Ishikawa (cell line): ENCODE data around the gene LHX5.

ENCODE experiments used
- CEBPB ChIP-seq: IDR thresholded peaks from 2 replicates; pipeline ENCODE4 v1.6.1; 2012
- CREB1 ChIP-seq: IDR thresholded peaks from 2 replicates; pipeline ENCODE4 v1.6.1; 2012; ENCODE audit warnings: low read depth
- EGR1 ChIP-seq: IDR thresholded peaks from 2 replicates; pipeline ENCODE4 v1.6.1; 2012
- EP300 ChIP-seq: IDR thresholded peaks from 2 replicates; pipeline ENCODE4 v1.6.1; 2012; ENCODE audit warnings: borderline replicate concordance
- FOXM1 ChIP-seq: IDR thresholded peaks from 2 replicates; pipeline ENCODE4 v1.6.1; 2012; ENCODE audit warnings: low read depth, borderline replicate concordance
- MAX ChIP-seq: IDR thresholded peaks from 2 replicates; pipeline ENCODE4 v1.6.1; 2012
- NFIC ChIP-seq: IDR thresholded peaks from 2 replicates; pipeline ENCODE4 v1.6.1; 2012
- RAD21 ChIP-seq: IDR thresholded peaks from 2 replicates; pipeline ENCODE4 v1.6.1; 2012; ENCODE audit warnings: low read depth
- REST ChIP-seq: IDR thresholded peaks from 2 replicates; pipeline ENCODE4 v1.6.1; 2012; ENCODE audit warnings: low read depth, mild to moderate bottlenecking
- TAF1 ChIP-seq: IDR thresholded peaks from 2 replicates; pipeline ENCODE4 v1.6.1; 2012; ENCODE audit warnings: low read depth, mild to moderate bottlenecking
- TCF12 ChIP-seq: IDR thresholded peaks from 2 replicates; pipeline ENCODE4 v1.6.1; 2012; ENCODE audit warnings: low read depth
- TEAD4 ChIP-seq: IDR thresholded peaks from 2 replicates; pipeline ENCODE4 v1.6.1; 2012
- YY1 ChIP-seq: IDR thresholded peaks from 2 replicates; pipeline ENCODE4 v1.6.1; 2012; ENCODE audit warnings: low read depth
- ZBTB7A ChIP-seq: IDR thresholded peaks from 2 replicates; pipeline ENCODE4 v1.6.1; 2012; ENCODE audit warnings: low read depth
- TF ChIP-seq, protein P1 (sequence below): IDR thresholded peaks from 2 replicates; pipeline ENCODE4 v1.6.1; 2012

The LHX5 gene

DNA sequence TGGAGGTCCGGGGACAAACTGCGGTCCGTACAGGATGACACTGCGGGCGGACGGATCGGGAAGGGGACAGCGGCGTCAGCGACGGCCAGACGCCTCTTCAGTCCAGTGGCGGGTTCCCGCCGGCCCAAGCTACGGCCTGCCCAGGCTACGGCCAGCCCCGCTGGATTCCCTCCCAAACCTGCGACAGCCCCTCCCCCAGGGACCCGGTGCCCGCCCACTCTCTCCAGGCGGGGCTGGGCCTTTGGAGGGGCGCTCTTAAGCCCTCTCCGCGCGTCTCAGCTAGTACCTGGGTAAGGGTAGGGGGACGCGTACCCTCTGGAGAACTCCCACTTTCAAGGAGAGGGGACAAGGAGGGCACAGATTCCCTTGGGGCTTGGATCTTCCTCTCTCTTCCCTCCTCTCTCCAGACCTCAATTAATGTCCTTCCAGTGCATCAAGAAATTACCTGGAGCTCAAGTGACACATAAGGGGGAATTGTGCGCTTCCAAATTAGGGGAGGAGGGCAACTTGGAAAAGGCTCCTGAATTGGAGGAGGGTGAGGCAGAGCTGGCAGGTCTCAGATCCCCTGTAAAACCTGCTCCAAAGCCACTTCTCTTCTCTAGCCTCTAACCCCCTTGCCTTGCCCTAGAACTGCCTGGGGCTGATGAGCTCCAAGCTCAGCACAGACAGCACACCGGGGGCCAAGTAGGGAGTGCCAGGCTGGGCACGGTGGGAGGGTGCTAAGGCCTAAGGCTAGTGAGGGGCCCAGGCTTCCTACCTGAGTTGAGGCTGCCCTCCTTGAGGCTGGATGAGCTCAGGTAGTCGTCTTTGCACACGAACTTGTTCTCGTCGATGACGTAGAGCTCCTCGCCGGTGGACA is 3.1 kb downstream of the LHX5 start:
- TF ChIP-seq YY1 (no peak), ZBTB7A (no peak), TEAD4 (no peak), RAD21 (no peak), CEBPB (no peak), TCF12 (no peak), CREB1 (no peak), NFIC (no peak), FOXM1 (no peak), TAF1 (no peak)
- TF ChIP-seq, protein P1, sequence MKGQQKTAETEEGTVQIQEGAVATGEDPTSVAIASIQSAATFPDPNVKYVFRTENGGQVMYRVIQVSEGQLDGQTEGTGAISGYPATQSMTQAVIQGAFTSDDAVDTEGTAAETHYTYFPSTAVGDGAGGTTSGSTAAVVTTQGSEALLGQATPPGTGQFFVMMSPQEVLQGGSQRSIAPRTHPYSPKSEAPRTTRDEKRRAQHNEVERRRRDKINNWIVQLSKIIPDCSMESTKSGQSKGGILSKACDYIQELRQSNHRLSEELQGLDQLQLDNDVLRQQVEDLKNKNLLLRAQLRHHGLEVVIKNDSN, result no peak

- TF ChIP-seq CEBPB, result no peak
- no peak for TF ChIP-seq REST
- no peak for TF ChIP-seq FOXM1
- no peak for TF ChIP-seq ZBTB7A
These were observed 3.9 kb downstream of the LHX5 start for GRCh38 chr12:113467502-113468364.

GRCh38 chr12:113467142-113467501 is 4.5 kb downstream of the LHX5 start:
- no peak for TF ChIP-seq FOXM1
- TF ChIP-seq RAD21, result no peak
- TF ChIP-seq, protein P1, result no peak
- TF ChIP-seq ZBTB7A, result no peak
- no peak for TF ChIP-seq MAX

- TF ChIP-seq YY1 (no peak), CREB1 (no peak), TAF1 (no peak), TEAD4 (no peak), NFIC (no peak), RAD21 (no peak)
These were observed 5.1 kb downstream of the LHX5 start for GRCh38 chr12:113466454-113467141.

DNA sequence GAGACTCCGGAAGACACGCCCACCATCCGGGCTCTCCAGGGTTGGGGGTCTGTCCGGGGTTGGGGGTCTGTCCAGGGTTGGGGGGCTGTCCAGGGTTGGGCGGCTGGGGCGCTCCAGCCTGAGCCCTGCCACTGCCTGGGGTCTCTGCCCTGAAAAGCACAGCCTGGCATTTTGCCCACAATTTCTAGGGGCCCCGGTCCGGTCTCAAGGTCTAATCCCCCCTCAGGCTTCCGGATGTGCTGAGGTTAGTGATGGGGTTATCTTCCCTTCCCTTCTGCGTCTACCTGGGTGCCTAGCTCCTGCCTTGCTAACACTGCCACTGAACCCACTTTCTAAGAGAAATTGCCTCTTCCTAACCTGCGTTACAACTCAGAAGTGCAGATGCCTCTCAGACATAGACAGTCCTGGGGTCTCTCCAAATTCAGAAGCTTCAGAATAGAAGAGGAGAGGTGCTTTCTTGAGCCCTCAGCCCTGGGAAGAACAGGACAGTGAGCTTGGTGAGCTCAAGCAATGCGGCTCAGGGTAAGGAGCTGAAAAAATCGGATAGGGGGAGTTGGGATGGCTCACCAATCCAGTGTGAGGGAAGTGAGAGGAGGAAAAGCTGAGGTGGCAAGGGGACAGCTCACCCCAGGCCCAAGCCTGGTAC is 5.7 kb downstream of the LHX5 start:
- TF ChIP-seq, protein P1, result no peak
- TF ChIP-seq CEBPB, result no peak
- TF ChIP-seq TAF1, result no peak
- TF ChIP-seq CREB1, result no peak
- TF ChIP-seq MAX, result no peak
- no peak for TF ChIP-seq TEAD4
- no peak for TF ChIP-seq NFIC
- no peak for TF ChIP-seq RAD21
- no peak for TF ChIP-seq REST
- TF ChIP-seq ZBTB7A, result no peak
- TF ChIP-seq TCF12, result no peak
- TF ChIP-seq YY1, result no peak
- no peak for TF ChIP-seq EP300
- no peak for TF ChIP-seq EGR1
- no peak for TF ChIP-seq FOXM1
